Tracheal epithelial cell (primary cell): Measurements from ENCODE around the gene ADPRHL1. TPM values are rescaled to one million over a fixed set of nuclear protein-coding genes. Genes with fewer than 3 reads are reported as not detected.

ENCODE experiments used
- total RNA-seq: library from RNA; depleted of rRNA; stranded (reverse); fragments of >200 nt; gene quantifications from 2 replicates; pipeline ENCODE4 v1.2.1, GENCODE V29; 2014

ADPRHL1 gene
- 0.64 and 0.72 TPM in 2 replicates for total RNA-seq

DNA sequence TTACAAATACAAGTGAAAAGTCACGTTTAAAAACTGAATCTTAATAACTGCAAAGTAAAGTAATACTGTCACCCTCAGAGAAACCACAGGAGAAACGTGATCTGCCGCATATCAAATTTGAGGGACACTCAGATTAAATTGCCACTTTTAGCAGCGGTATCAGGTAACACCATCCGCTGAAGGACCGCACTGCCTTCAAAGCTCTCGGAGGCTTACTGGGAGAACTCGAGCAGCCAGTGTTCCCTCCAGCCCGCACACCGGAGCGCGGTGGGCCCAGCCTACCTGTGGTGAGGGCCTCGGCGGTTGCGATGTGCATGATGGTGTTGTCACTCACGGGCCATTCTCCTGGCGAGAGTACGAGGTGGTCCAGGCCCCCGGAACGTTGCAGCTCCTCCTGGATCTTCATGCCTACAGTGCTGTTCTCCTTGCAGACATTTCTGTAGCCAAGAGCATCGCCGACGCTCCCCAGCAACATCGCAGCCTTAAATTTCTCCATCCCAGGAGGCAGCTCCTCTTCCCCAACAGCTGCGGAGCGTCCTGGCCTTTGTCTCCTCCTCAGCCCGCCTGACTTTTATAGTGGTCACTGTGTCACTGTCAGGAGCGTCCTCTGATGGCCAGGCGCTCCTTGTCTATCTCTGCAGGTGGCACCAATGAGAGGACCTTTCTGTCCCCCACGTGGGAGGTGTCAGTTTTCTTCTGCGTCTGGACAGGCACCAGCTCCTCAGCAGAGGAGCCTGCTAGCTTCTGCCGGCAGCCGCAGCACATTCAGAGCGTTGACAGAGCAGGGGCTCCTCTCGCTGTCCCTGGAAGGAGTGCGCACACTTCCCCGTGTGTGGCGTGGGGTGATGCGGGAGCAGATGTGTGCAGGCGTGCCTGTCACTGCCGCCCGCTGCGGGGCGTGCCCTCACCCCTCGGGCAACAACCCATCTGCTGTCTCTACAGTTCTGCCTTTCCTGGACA is at the start of gene ADPRHL1:
TSS of gene ADPRHL1 (minus strand) at position 547 of the 960 bp plus-strand sequence. CDS start at position 496, 51 bp downstream.

GRCh38 chr13:113490496-113491417 is 37.5 kb upstream of the ADPRHL1 start, which contains the start of gene DCUN1D2:
TSS of gene DCUN1D2 (minus strand) at chr13:113490711. CDS start at chr13:113490669, 42 bp downstream.

Other genes with a start within 250 kb of the ADPRHL1 start
- 45.8 and 54.4 TPM in 2 replicates for gene PCID2, start 244.8 kb downstream of the ADPRHL1 start, total RNA-seq
- gene CUL4A, start 243.9 kb downstream of the ADPRHL1 start, total RNA-seq = 186 and 195 TPM in 2 replicates
- 225 and 265 TPM in 2 replicates for gene LAMP1, start 156.2 kb downstream of the ADPRHL1 start, total RNA-seq
- 6.3 and 14.3 TPM in 2 replicates for gene GRTP1, start 89.4 kb downstream of the ADPRHL1 start, total RNA-seq
- 8.4 and 8.7 TPM in 2 replicates for gene DCUN1D2, start 37.2 kb upstream of the ADPRHL1 start, total RNA-seq
- 34.5 and 59.0 TPM in 2 replicates for gene TFDP1, start 131.3 kb upstream of the ADPRHL1 start, total RNA-seq
- gene ATP4B, start 204.7 kb upstream of the ADPRHL1 start, total RNA-seq = not detected in 2 replicates
- gene GRK1, start 213.7 kb upstream of the ADPRHL1 start, total RNA-seq = not detected in 2 replicates